Right lobe of liver (tissue), 6 donors: ENCODE data around the gene LSMEM2. TPM values are rescaled to one million over a fixed set of nuclear protein-coding genes. Genes with fewer than 3 reads are reported as not detected.

Source experiments
- ATAC-seq, 4 donors: fragments of 200-7000 bp; cut with Tn5 transposase; one replicate each; pipeline ENCODE4 v1.9.1; 2020; ENCODE audit warnings: mild to moderate bottlenecking in 4 of 4, moderate library complexity in 4 of 4
- DNase-seq, 3 donors: peaks; one replicate each; pipeline ENCODE4 v3.0.0-alpha.2; 2020
- H3K27ac ChIP-seq, 3 donors: fragments of 200-600 bp; one replicate each; pipeline ENCODE4 v1.8.0; 2022
- H3K27me3 ChIP-seq, 2 donors: fragments of 200-600 bp; one replicate each; pipeline ENCODE4 v1.8.0; 2022
- H3K36me3 ChIP-seq, 4 donors: fragments of 200-600 bp; sonication (generic) in 1 of 4; one replicate each; pipeline versions ENCODE4 v1.5.1 to v1.8.0; 2017 to 2022; ENCODE audit warnings: control low read depth in 1 of 4
- H3K4me1 ChIP-seq, 4 donors: fragments of 200-600 bp; sonication (generic) in 1 of 4; one replicate each; pipeline versions ENCODE4 v1.5.1 to v1.8.0; 2017 to 2022; ENCODE audit warnings: control low read depth in 1 of 4
- H3K4me3 ChIP-seq, 3 donors: fragments of 200-600 bp; one replicate each; pipeline ENCODE4 v1.8.0; 2022
- H3K9me3 ChIP-seq, 4 donors: fragments of 200-600 bp; sonication (generic) in 1 of 4; one replicate each; pipeline versions ENCODE4 v1.5.1 to v1.8.0; 2017 to 2022; ENCODE audit warnings: control low read depth in 1 of 4
- POLR2A ChIP-seq: fragments of 450-650 bp; IDR thresholded peaks from one replicate; pipeline ENCODE4 v1.6.1; 2017; ENCODE audit warnings: antibody characterized with exemption, mild to moderate bottlenecking
- WGBS: methylation state at CpG from one replicate; pipeline ENCODE4 v1.1.6; 2018; ENCODE audit warnings: low coverage, low lambda C conversion rate; ENCODE audit not compliant: insufficient coverage; ENCODE audit errors: missing lambda C conversion rate; 5-methylcytosine and 5-hydroxymethylcytosine counted together
- intact Hi-C, 2 donors: fragments of 100-400 bp; cut with DNase I; formaldehyde crosslinking; loops; one replicate each; pipeline versions ENCODE4 v1.11.2 to v1.14.1; 2022
- total RNA-seq, 6 experiments: library from RNA; depleted of rRNA in 2 of 6; stranded (reverse); fragments of >200 nt in 2 of 6; fragmentation: NEBNext Ultra II Directional in 3 of 6; extraction: Animal tissue kit (Norgen Biotek cat#: 25700) in 3 of 6; gene quantifications; one replicate each; pipeline versions ENCODE4 v1.1.0 to v1.2.4, GENCODE V29; 2016 to 2023
- TF ChIP-seq, protein P1 (sequence below), 4 donors: fragments of 200-600 bp in 3 of 4; fragments of 450-650 bp in 1 of 4; IDR thresholded peaks; one replicate each; pipeline versions ENCODE4 v1.5.1 to v1.8.0; 2016 to 2022; ENCODE audit warnings: antibody characterized with exemption in 4 of 4, mild to moderate bottlenecking in 2 of 4
- donor health status: DM: no; HTN: yes; CAD: no.
- donor health status: DM: no; HTN: no; CAD: no.
- donor health status: DM: no; HTN: no; CAD: no.
- donor health status: DM: no; HTN: yes; CAD: no.
- donor health status: DM: no; HTN: yes; CAD: no.

The LSMEM2 gene
- total RNA-seq, 6 experiments from 2014 or later = not detected

GRCh38 chr3:50286322-50287227 is 7.7 kb downstream of the LSMEM2 start:
- TF ChIP-seq, protein P1, sequence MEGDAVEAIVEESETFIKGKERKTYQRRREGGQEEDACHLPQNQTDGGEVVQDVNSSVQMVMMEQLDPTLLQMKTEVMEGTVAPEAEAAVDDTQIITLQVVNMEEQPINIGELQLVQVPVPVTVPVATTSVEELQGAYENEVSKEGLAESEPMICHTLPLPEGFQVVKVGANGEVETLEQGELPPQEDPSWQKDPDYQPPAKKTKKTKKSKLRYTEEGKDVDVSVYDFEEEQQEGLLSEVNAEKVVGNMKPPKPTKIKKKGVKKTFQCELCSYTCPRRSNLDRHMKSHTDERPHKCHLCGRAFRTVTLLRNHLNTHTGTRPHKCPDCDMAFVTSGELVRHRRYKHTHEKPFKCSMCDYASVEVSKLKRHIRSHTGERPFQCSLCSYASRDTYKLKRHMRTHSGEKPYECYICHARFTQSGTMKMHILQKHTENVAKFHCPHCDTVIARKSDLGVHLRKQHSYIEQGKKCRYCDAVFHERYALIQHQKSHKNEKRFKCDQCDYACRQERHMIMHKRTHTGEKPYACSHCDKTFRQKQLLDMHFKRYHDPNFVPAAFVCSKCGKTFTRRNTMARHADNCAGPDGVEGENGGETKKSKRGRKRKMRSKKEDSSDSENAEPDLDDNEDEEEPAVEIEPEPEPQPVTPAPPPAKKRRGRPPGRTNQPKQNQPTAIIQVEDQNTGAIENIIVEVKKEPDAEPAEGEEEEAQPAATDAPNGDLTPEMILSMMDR (IDR thresholded peaks at IDR 0.05) = no peak
- no peak for TF ChIP-seq POLR2A
- ATAC-seq (no peak), DNase-seq (no peak)
- H3K27me3 ChIP-seq = no peaks in the 10 kb centered on the region
- no peak overlapping the region for H3K4me3 ChIP-seq
- H3K36me3 ChIP-seq = peaks cover 0 to 29% (median 13%) of the 10 kb centered on the region in 4 donors
- intact Hi-C loops = no loop called here
- peaks cover 0 to 8% (median 2%) of the 10 kb centered on the region in 4 donors for H3K4me1 ChIP-seq
- H3K27ac ChIP-seq = no peak overlapping the region
- no CpG with 5 or more reads among the region's 28 CpGs for WGBS
- H3K9me3 ChIP-seq = no peaks in the 10 kb centered on the region

GRCh38 chr3:50287262-50287661 is 8.4 kb downstream of the LSMEM2 start:
- TF ChIP-seq, protein P1 (IDR thresholded peaks at IDR 0.05) = no peak
- no peak for TF ChIP-seq POLR2A
- Histone ChIP-seq H3K9me3 (no peaks in the 10 kb centered on the region), H3K27ac (no peak overlapping the region), H3K27me3 (no peaks in the 10 kb centered on the region), H3K36me3 (peaks cover 0 to 29% (median 13%) of the 10 kb centered on the region in 4 donors), H3K4me3 (no peak overlapping the region), H3K4me1 (peaks cover 0 to 8% (median 2%) of the 10 kb centered on the region in 4 donors)
- intact Hi-C loops = no loop called here
- ATAC-seq = no peak
- no peak for DNase-seq
- WGBS = no CpG with 5 or more reads among the region's 1 CpG

DNA sequence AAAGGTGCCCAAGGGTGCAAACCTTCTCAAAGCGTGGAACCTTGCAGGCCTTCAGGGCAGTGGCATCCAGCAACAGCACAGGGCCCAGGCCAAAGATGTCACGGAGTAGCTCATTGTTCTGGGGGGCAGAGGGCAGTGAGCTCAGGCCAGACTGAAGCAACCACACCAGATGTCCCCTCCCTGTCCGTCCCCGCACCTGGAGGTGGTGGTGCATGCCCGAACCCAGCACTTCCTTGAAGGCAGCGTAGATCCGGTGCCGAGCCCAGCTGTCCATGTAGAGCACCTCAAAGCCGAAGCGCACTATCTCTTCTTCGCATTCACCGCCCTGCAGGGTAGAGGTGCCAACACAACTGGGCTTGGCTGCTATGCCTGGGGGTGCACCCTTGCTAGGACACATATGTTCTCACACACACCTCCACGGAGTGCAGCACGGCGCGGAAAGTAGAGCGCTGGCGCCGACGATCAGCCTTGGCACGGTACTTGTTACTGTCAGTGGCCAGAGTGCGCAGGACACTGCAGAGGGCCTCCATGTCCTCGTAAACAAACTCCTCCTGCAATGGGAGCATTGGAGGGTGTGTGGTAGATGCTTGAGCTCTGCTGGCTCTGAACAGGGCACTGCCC is 9.6 kb downstream of the LSMEM2 start:
- Histone ChIP-seq H3K4me3 (no peak overlapping the region), H3K9me3 (no peaks in the 10 kb centered on the region), H3K4me1 (peaks cover 0 to 13% (median 4%) of the 10 kb centered on the region in 4 donors), H3K27ac (no peak overlapping the region), H3K36me3 (peaks cover 0 to 29% (median 13%) of the 10 kb centered on the region in 4 donors), H3K27me3 (no peaks in the 10 kb centered on the region)
- DNase-seq = no peak
- WGBS = 90% methylated on average over 2 of the region's 23 CpGs
- TF ChIP-seq, protein P1 (IDR thresholded peaks at IDR 0.05) = no peak
- no peak for TF ChIP-seq POLR2A
- intact Hi-C loops = no loop called here
- no peak for ATAC-seq

GRCh38 chr3:50289130-50289529 is 10.2 kb downstream of the LSMEM2 start:
- DNase-seq (no peak), ATAC-seq (no peak)
- H3K36me3 ChIP-seq = peaks cover 0 to 29% (median 13%) of the 10 kb centered on the region in 4 donors
- no CpG with 5 or more reads among the region's 6 CpGs for WGBS
- no peak overlapping the region for H3K4me3 ChIP-seq
- H3K4me1 ChIP-seq = peaks cover 0 to 13% (median 4%) of the 10 kb centered on the region in 4 donors
- H3K9me3 ChIP-seq = no peaks in the 10 kb centered on the region
- intact Hi-C loops = no loop called here
- no peaks in the 10 kb centered on the region for H3K27me3 ChIP-seq
- H3K27ac ChIP-seq = no peak overlapping the region
- TF ChIP-seq, protein P1 (IDR thresholded peaks at IDR 0.05) = no peak
